22Rv1 (cell line): Measurements from ENCODE around the gene LENEP.
A peak's percentile ranks its signal among the peaks of the same experiment; 100 is the strongest.

ENCODE experiments used
- H3K27ac ChIP-seq: fragments of 450-650 bp; 2 replicates; pipeline ENCODE4 v1.5.1; 2017
- CTCF ChIP-seq: fragments of 450-650 bp; IDR thresholded peaks from 2 replicates; pipeline ENCODE4 v1.5.1; 2017; ENCODE audit warnings: mild to moderate bottlenecking
- ZFX ChIP-seq: fragments of 450-650 bp; IDR thresholded peaks from 2 replicates; pipeline ENCODE4 v1.6.1; 2017; ENCODE audit warnings: antibody characterized with exemption, borderline replicate concordance

LENEP gene

GRCh38 chr1:154961207-154962155 is 31.9 kb upstream of the LENEP start, which contains the start of gene PYGO2:
Gene PYGO2, minus strand, starts transcription at chr1:154961782. Its CDS starts 206 bp downstream, at chr1:154961576.
- TF ChIP-seq CTCF (peak; percentile 97), ZFX (no peak)
- H3K27ac ChIP-seq = peak within 1 kb of the TSS; percentile 97

- TF ChIP-seq CTCF (peak; percentile 64), ZFX (no peak)
- H3K27ac ChIP-seq = peak overlapping the region; percentile 97
Measured at GRCh38 chr1:154962156-154962749, 31.1 kb upstream of the LENEP start.

GRCh38 chr1:154962795-154963330 is 30.5 kb upstream of the LENEP start:
- no peak for TF ChIP-seq ZFX
- TF ChIP-seq CTCF = no peak
- peak overlapping the region; percentile 97 for H3K27ac ChIP-seq

- H3K27ac ChIP-seq = peak overlapping the region; percentile 97
- TF ChIP-seq CTCF (no peak), ZFX (no peak)
Measured at GRCh38 chr1:154963643-154964042, 29.7 kb upstream of the LENEP start.

GRCh38 chr1:154964359-154964758 is 29.0 kb upstream of the LENEP start:
- TF ChIP-seq CTCF (no peak), ZFX (no peak)
- peak overlapping the region; percentile 97 for H3K27ac ChIP-seq

- TF ChIP-seq CTCF (no peak), ZFX (no peak)
- 0 out of 2 replicates have a peak overlapping the region, but pooled peaks have one; percentile 20 for H3K27ac ChIP-seq
Measured at GRCh38 chr1:154966111-154966510, 27.3 kb upstream of the LENEP start.
